Measurements from ENCODE around the gene RSRC1.
A peak's percentile ranks its signal among the peaks of the same experiment; 100 is the strongest.

RSRC1 gene

DNA sequence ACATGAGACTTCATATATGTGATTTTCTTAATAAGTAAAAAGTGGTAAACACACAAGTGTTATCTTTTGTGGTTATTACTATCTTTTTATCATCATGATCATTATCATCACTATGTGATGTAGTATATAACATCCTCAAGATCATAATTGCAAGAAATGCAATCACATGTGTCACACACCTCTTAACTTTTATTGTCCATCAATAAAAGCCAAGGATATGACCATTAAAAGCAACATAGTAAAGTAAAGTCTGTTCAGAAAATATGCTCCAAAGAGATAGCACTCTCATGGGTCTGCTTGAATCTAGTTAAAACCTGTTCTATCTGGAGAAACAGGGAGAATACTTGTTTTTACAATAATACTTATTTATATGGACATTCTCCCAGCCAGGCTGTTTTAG, 308.1 kb downstream of the RSRC1 start:
- no peak for DNase-seq

DNA sequence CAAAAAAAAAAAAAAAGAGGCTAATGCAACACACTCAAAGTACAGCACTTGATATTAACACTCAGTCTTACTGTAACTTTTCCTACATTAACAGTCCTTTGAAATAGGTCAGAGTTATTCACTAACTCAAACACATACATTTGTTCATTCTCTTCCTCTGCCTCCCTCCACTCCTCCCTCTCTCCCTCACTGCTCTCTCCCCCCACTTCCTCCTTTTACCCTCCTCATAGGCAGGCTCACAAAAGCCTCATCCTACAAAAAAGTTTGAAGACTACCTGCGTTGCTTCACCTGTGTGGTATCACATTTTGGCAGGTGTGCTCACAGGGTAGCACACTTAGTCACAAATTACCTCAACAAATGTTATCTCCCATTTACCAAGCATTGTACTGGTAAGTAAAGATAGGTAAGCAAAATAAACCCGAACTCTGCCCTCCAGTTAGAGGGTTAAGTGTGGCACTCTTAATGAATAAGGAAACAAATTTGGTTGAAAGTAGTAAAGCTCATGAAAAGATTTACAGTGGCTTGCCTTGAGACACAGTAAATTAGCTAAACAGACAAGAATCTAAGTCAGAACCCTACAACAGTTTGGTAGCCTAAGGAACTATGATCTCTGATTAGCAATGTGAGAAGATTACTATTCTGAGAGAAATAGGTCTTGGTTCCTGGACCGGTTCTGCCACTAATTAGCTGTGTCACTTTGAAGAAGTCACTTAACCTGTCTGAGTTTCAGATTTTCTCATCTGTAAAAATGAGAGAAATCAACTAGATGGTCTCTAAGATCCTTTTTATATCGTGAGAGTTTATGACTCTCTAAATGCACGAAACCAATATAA, 310.1 kb downstream of the RSRC1 start:
- no peak for DNase-seq

DNA sequence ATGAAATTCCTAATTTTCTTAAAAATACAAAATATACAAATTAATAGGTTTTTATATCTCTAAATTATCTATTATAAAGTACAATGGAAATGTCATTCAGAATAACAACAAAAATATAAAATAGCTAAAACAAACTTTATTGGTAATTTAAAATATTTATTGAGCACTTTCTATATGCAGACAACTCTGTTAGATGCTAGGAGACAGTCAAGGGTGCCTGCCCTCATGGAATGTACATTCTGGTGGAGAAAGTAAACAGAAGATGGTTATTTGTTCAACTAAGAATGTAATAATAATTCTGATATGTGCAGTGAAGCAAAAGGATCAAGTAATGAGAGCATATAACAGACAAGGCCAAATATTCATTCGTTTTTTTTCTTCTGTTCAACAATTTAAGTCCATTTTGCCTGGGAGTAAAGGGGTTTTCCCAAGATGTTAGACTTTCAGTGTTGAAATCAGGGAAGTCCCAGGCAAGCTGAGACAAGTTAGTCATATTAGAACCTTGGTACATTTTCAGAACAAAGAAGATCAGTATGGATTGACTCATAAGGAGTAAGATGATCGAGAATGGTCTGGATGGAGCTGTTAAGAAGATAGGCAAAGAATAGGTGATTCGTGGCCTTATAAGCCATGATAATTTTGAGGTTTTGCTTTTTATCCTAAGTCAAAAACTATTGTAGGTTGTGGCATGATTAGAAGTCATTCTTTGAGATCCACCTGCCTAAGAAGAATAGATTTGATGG, 310.9 kb downstream of the RSRC1 start:
- DNase-seq = no peak

DNA sequence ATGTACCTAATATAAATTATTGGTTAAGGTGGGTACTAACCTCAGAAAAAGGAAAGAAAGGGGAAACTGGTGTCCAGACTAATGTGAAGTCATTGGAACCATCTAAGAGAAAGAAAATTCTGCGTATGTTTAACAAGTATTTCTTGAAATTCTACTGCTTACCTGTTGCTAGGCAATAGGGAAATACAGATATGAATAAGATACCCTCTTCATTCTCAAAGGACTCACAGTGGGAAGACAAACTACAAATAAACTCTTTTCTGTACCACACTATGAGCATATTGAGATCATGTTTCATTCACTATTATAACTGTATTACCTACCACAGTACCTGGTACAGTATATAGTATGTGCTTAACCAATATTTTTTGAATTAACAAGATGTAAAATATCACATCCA, 320.6 kb downstream of the RSRC1 start:
- no peak for DNase-seq

DNA sequence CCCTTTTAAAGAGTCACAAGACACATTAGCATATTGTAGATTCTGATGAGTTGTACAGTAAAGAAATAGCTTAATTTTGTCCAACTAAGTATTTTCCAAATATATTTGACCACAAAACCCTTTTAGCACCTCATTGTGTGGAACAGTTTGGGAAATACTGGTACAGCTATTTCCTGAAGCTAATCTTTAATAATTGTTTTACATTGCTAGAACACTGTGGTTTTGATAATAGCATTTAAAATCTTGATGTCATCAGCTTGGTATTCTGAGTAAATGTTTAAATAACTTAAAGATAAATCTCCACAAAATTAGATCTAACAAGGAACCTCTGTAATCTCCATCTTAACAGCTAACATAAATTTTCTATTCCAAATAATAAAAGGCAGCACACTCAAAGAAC, 321.1 kb downstream of the RSRC1 start:
- DNase-seq = no peak

DNA sequence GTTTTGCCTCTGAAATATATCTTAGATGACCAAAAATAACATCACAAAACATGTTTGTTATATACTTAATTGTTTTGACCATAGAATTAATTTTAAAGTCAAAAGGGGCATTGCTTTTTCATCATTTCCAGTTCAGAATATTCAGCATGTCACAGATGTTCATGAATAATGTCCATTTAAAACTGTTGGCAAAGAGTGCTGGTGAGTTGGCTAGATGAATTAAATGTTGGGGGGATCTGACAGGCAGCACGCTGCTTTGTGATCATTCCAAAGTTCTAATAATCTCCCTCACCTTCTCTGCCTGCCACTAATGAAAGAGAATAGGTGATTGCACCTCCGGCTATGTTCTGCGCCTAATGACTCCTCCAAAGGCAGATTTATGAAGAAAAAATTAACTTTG, 321.9 kb downstream of the RSRC1 start:
- DNase-seq = no peak

DNA sequence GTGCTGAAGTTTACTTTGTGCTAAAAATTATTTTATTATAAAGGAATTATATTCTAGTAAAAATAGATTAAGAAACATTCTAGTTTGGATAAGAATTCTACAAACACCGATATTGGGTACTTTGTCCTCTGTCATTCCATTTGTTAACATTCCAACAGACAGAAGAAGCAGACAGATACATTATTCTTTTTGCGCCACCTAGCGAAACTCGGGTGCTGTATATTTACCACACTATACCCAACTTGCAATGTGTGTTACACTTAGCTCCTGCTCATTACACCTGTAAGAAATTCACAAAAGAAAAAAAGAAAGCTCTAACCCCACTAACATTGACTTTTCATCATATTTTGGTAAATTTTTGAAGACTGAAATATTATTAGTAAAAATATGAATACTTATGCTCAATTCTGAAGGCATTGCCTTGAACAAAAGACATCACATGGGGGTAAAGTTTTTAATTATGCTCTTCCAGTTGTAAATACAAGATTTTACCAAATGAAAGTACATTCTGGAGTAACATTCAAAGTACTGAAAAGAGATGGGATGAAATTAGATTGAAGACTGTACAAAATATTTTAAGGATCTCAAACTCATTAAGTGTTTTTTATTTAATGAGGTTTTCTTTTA, 324.6 kb downstream of the RSRC1 start:
- peak; percentile 70 for DNase-seq

DNA sequence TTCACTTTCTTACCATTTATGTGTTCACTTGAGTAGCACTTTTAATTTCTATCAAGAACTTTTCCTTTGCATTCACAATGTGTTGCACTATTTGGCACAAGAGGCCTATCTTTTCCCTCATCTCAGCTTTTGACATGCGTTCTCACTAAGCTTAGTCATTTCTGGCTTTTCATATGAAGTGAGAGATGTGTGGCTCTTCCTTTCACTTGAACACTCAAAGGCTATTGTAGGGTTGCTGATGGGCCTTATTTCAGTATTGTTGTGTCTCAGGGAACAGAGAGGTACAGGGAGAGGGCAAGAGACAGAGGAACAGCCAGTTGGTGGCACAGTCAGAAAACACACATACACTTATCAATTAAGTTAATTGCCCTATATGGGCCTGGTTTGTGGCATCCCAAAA, 333.7 kb downstream of the RSRC1 start:
- no peak for DNase-seq

DNA sequence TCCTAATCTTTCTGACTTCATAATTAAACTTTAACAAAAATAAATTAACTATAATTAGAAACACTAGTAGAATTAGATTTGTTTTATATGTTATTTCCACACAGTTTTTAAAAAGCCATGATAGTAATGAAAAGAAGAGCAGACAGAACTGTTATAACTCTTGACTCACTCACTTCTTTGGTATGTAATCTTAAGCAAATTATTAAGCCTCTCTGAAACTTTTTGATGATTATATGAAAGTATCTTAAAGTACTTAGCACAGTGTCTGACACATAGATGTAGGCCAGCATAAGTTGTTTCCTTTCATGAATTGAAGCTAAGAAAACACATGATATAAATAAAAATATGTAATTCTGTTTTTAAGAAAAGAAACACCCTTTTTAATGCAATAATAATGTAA, 337.5 kb downstream of the RSRC1 start:
- DNase-seq = no peak

DNA sequence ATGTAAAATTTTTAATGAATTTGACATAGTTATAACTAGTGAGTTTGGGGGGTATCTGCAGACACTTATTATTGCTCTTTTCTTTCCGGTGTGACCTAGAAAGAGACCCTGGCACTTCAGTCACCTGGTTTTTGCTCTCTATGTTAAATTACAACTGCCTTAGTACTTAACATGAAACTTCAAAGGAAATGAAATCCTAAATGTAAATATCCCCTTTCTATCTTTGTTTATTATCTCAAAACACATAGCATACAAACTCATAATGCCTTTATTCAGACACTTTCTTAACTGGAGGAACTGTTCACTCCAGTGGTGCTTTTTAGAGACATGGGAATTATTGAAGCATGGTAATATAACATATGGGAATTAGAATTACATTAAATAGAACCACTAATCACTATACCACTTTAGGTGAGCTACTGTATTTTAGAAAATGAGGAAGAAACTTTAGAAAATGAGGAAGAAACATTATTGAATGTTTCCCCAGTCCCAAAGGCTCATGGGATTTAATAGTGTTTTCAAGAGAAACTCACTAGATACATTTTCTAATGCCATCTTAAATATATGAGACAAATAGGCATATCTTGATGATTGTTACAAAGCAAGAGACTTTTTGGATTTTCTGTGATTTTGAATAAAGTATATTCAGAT, 341.6 kb downstream of the RSRC1 start:
- no peak for DNase-seq

DNA sequence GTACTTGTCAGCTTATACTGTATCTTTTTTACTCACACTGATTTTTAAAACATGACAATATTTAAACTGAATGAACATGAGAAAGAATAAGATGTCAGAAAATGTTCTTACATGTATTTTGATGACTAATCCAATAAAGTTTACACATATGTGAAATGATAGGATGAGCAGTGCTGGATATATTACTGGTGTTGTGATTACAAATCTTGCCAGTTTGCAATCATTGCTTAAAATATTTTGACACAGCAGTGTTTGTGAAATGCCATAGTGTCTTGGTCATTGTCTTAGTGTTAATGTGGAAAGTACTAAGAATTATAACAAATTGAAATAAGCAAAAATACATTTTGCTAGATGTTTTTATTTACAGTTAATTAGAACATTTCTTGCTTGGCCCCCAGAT, 342.4 kb downstream of the RSRC1 start:
- no peak for DNase-seq

DNA sequence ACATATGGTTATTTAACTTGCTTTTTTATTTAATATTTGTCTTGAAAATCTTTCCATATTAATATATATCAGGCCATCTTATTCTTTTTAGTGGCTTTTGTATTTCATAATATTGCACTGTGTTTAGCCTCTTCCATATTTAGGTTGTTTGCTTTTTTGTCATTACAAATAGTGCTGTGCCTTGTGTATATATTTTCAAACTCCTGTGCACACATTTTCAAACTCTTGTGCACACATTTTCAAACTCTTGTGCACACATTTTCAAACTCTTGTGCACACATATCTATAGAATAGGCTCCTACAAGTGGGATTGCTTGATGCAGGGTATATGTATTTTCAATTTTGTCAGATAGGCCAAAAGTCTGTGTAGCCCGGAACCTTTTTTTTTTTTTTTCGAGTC, 343.1 kb downstream of the RSRC1 start:
- DNase-seq = no peak

DNA sequence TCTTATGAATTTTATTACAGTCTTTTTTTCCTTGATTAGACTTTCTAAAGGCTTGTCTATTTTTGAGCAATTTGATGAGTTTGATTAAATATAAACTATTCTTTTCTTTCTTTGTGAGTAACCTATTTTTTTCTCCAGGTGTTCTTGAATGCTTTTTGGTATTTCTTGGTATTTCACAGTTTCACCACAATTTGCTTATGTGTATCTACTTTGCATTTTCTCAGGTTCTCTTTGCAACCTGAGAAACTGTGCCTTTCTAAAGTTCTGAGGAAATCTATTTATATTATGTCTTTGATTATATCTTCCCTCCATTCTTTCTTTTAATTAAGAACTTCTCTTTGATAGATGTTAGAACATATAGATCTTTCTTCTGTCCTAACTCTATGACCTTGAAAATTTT, 344.0 kb downstream of the RSRC1 start:
- DNase-seq = no peak

DNA sequence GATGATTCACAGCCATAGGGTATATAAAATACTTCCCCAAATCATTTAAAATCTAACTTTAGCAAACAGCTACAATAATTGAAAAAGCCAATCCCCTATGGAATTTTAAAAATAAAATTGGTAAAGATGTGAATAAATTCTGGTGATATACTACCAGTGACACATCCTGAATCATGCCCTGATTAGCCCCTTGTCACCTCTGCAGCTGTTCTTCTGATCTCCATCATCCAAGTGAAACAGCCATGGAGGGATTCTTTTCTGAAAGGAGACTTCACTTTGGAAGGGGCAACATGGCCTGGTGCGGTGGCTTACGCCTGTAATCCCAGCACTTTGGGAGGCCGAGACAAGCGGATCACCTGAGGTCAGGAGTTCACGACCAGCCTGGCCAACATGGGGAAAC, 345.5 kb downstream of the RSRC1 start:
- DNase-seq = no peak

DNA sequence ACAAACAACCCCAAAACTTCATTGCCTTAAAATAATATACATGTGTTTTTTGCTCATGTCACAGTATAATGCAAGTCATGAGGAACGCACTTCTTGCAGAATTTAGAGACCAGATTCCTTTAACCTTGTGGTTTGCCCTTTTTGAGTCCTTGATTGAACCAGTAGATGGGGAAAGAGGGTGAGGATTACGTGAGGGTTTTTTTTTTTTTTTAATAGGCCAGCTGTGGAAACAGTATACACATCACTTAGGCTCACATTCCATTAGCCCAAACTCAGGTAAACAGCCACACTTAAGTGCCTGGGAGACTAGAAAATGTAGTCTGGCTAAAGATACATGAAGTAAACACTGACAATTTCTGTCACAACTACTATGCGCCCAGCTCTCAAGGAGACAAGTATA, 346.2 kb downstream of the RSRC1 start:
- DNase-seq = peak; percentile 17

DNA sequence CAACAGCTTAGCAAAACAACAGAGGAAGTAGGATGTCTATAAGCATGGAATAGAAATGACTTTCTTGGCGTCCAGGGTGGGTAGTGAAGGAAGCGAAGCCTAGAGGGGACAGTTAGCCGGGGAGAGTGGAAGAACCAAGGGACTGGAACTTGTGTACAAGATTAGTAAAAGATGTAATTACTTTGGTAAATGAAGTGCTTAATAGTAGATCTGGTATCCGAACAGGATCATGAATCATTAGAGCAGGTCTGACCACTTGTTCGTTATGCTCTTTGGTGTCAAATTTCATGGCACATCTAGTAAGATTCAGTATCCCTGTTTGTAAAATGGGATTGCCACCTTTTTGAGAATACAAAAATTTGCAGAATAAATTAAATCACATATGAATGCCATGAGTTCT, 348.6 kb downstream of the RSRC1 start:
- DNase-seq = peak; percentile 90

DNA sequence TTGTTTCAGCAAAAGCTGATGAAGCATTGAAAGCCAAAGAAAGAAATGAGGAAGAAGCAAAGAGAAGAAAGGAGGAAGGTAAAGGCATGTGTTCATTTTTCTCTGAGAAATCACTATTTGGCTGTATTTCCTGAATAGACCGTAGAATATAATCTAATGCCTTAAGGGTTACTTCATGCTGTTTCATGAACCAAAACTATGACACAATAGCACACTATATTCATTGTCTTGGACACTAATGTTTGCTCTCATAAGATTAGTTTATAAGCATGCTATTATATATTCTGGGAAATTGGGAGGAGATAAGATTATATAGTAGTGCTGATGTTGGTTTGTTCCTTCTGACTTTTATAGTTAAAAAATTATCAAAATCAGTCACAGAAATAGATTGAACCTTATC, 351.0 kb downstream of the RSRC1 start:
- DNase-seq = no peak

DNA sequence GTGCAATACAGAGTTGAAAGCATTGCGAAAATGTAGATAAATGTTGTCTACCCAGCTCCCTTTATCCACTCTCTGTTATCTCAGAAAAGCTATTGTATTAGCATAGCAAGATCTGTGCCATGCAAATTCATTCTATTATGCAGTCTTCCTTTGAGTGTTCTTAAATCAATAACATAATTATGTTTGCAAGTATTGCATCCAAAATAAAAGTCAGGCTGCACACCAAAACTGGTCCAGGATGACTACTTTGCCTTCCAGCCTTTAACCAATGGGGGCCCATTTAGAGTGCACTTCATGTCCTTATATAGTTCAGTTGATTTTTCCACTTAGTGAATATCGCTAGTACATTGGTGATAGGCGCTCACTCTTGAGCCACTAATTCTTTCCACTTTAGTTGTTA, 353.7 kb downstream of the RSRC1 start:
- peak; percentile 20 for DNase-seq

DNA sequence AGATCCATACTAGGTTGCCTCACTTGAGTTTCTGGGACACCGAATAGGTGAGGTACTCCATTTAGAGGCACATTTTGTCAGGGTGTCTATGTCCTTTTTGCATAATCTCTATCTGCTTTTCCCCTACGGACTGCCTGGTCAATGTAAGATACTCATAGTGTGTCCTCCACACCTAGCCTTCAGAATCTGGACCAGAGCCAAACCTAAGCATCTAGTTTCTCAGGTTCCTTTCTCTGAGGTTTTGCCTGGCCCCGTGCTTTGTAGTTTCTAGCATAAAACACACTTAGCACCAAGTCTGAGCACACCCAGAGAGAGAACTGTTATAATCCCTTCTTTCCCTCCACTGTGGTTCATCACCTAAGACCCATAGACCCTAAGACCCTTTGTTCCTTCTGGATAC, 355.2 kb downstream of the RSRC1 start:
- peak; percentile 31 for DNase-seq

DNA sequence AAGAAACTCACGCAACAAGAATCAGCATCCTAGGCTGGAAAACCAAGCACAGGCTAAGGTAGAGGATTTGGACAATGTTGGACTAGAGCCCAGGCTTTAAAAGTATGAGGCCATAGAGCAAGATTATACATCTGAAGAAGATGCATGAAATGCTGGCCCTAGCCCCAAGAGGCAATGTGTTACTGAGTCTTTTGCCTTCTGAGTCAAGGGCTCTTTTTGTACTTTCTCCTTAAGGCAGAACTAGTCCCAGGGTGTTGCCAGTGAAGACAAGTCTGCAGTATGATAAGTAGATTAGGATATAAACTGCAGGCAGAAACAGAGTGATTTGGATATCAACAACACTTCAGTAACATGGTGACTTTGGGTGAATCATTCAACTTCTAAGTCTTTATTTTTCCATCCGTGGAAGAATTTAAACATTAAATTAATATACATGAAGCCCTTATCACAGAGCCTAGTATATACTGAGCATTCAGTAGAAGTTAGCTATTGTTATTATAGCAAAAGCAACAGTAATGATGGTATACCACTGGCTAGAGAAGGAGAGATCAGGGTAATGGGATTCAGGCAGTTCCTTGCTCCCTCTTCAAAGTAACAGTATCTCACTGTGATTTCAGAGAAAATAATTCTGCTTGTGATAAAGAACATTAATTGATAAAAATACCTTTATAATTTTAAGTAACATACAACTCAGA, 361.2 kb downstream of the RSRC1 start:
- DNase-seq = no peak

DNA sequence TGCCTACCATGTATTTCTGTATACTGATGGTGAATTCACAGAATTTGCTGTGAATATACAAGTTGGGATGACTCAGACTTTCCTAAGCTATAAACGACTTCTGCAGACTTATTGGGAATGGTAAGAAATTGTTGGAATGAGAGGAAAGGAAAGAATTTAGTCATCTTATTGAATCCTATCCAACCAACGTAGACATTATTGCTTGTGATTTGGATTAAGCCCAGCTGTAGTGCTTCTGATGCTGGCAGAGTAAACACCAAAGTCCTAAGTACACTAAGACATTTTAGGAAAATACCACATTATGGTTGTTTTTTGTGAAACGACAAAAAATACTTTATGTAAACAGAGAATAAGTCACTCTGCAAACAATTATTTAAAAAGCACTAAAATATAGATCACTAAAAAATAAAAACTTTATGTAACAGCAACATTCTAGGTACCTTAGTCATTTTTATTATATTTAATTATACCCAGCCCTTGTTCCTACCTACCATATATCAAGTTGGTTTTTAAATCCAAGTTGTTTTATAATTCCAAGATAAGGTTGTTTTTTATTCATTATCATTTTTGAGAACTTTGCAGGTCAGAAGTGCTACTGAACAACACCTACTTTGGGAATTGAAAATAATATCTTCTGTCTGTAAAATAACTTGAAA, 361.9 kb downstream of the RSRC1 start:
- no peak for DNase-seq

DNA sequence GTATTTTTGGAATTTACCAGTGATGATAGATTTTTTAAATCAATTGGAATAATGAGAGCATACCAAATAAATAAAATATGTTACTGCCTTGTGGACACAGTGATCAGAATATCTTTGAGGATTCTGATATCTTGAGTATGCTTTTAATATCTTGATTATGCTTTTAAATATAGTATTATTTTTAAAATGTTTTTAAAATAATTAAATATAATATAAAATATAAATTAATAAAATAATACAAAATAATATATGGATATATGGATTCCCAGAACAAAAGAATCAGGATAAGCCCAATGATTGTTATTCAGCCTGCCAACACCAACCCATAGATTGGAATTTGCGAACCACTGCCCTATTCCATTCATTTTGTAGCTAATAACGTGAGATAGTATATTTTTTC, 369.2 kb downstream of the RSRC1 start:
- DNase-seq = no peak
